T1000 (cell line): Measurements from ENCODE around the gene AP5Z1.

Experiments used
- DNase-seq: peaks from one replicate; lab custom pipeline; 2025; ENCODE audit warnings: mixed read lengths; lab: John Stamatoyannopoulos, UW

Gene AP5Z1, protein sequence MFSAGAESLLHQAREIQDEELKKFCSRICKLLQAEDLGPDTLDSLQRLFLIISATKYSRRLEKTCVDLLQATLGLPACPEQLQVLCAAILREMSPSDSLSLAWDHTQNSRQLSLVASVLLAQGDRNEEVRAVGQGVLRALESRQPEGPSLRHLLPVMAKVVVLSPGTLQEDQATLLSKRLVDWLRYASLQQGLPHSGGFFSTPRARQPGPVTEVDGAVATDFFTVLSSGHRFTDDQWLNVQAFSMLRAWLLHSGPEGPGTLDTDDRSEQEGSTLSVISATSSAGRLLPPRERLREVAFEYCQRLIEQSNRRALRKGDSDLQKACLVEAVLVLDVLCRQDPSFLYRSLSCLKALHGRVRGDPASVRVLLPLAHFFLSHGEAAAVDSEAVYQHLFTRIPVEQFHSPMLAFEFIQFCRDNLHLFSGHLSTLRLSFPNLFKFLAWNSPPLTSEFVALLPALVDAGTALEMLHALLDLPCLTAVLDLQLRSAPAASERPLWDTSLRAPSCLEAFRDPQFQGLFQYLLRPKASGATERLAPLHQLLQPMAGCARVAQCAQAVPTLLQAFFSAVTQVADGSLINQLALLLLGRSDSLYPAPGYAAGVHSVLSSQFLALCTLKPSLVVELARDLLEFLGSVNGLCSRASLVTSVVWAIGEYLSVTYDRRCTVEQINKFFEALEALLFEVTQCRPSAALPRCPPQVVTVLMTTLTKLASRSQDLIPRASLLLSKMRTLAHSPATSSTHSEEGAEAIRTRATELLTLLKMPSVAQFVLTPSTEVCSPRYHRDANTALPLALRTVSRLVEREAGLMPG

DNA sequence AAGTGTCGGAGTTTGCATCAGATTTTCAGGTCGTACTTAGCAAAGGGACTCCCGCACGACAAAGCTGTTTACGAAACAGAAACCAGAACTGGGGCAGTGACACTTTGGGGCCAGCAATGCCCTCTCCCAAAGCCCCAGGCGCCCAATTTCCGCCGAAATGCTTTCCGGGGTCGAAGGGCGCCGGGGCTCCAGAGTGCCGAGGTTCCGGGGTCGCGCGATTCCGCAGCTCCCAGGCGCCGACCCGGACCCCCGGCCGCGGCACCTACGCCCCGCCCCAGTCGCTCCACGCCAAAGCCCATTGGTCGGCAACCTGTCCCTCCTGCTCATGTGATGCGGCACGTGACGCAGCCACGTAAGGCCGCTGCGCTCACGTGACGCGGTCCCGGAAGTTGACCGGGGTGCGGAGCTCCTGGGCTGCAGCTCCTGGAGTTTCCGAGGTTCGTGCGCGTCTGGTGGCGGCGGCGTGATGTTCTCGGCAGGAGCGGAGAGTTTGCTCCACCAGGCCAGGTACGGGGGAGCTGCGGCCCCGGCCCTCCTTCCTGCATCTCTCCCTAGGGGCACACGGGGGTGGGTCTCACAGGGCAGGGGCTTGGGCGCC lies at the start of gene AP5Z1:
Gene AP5Z1 (plus strand): TSS at position 374 of the 598 bp plus-strand sequence. CDS start 93 bp downstream, at position 467.
- peak; percentile 85 for DNase-seq

DNA sequence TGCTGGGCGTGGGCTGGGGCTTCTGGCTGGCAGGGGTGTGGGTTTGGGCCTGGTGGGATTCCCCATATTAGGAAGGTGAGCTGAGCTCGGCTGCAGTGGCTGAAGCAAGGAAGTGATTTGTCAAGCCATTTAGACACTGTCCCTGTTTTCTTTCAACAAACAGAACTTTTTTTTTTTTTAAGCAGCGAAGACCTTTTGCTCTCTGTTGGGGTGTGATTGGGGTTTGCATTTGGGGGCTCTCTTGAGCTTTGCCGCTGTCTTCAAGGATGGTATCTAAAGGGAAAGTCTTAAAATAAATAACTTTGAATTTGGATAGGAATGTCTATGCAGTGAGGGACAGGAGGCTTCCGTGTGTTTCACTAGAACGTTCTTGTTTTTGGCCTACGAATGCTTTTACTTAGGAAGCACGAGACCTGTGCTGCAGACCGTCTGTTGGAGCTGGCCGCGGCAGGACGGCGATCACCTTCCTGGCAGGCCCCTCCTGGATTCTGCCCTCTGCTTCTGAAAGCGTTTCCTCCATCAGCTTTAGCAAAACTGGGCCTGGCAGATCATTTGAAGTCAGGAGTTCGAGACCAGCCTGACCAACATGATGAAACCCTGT lies 49.5 kb upstream of the AP5Z1 start:
- no peak for DNase-seq

DNA sequence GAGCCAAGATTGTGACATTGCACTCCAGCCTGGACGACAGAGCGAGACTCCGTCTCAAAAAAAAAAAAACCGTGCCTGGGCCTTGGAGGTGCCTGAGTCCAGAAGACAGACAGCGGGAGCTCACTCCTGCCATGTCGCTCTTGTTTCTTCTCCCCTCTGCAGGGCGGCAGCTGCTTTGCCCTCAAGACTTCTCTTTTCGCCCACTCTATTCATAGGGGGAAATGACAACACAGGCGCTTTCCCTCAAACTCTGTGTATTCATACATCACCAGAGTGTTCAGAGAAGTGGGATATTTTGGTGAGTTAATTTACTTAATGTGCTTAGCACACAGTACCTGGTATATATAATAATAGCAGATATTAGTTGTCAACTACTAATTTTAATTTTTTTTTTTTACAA lies 48.9 kb upstream of the AP5Z1 start:
- no peak for DNase-seq

DNA sequence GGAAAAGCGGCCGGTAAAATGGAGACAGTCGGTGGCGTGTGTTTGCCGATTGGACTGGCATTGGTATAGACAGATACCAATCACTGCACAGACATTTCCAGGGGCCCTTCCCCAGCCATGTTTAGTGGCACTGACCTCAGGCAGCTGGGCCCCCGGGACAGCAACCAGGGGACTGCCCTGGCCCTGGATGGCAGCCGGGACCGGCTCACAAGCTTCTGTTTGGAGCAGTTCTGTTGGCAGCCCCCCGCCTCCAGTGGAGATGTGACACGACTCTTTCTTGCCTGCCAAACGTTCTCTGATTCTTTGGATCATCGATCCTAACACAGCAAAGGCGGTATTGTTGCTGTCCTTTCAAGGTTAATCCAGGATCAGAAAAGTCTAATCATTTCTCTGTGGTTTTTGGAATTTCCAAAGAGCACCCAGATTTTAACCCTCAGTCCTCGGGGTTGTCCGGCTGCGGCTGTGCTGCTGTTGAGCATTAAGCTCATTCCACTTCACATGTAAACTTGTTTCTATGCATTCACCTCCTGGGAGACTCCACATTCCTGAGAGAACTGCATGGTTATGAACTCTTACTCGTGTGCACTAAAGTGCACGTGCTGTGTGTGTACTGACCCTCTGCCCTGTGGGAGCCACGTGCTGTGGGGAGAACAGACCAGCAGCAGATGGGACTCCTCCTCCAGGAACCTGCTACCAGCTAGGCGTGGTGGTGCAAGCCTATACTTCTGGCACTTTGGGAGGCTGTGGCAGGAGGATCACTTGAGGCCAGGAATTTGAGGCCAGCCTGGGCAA lies 47.3 kb upstream of the AP5Z1 start:
- DNase-seq = no peak

DNA sequence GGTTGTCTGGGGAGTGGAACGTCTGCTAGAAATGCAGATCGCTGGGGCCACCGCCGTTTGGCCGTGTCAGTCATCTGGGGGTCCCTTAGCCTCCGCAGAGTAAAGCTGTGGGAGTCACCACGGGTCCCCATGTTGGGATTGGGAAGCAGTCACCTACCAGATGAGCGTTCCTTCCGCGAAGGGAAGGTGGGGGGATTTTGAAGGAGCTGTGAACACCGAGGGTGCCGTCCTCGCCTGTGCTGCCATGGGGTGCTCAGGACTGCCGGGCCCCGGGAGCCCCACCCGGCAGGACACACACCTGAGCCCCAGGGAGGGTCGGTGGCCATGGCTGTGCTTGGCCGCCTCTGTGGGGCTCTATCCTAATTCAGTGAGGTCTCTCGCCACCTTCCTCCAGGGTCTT lies 46.2 kb upstream of the AP5Z1 start:
- no peak for DNase-seq

DNA sequence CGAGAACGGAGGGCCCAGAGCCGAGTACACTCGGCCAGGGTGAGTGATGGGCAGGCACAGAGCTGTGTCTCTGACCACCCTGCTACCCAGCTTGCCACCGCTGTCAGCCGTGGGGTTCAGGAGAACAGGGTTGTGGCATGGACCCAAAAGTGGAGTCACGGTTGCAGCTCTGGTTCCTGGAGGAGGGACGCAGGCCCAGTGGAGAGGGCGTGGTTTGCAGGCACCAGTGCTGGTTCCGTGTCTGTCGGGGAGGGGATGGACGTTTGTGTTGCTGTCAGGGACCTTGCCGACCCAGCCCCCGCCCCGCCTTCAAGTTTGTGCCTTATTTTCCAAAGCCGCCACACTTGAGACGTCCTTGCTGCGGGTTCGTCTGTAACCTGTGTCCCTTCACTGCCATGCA lies 45.1 kb upstream of the AP5Z1 start:
- DNase-seq = no peak

DNA sequence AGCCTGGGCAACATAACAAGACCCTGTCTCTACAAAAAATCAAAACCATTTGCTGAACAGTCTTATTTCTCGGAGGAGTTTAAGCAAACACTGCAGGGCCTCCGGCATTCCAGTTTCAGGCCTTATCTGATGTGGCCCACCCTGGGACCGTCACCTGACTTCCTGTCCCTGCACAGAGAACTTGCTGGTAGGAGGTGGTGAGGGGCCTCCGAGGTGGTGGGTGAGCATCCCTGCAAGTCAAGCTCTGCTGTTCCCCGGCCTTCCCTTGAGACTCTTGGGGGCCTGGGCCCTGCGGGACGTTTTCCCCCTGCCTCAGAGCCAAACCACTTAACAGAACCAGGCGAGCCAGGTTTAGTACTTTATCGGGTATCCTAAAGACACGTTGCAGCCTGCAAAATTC lies 44.5 kb upstream of the AP5Z1 start:
- DNase-seq = no peak

DNA sequence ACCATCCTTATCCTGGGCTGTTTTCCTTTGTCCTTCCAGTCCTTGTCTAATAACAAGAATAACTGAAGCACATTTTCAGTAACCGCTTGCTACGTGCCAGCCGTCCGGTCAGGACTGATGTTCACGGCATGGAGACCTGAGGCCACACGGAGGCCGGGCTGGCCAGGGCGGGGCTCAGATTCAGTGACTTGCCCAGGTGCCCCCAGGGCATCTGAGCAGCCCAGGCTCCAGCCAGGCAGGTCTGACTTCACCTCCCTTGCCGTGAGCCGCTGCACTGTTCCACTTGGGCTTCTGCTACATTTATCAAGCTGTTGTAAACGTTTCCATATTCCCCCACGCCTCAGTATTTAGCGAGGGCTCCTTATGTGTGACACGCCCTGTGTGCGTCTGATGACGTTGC lies 43.6 kb upstream of the AP5Z1 start:
- DNase-seq = no peak

DNA sequence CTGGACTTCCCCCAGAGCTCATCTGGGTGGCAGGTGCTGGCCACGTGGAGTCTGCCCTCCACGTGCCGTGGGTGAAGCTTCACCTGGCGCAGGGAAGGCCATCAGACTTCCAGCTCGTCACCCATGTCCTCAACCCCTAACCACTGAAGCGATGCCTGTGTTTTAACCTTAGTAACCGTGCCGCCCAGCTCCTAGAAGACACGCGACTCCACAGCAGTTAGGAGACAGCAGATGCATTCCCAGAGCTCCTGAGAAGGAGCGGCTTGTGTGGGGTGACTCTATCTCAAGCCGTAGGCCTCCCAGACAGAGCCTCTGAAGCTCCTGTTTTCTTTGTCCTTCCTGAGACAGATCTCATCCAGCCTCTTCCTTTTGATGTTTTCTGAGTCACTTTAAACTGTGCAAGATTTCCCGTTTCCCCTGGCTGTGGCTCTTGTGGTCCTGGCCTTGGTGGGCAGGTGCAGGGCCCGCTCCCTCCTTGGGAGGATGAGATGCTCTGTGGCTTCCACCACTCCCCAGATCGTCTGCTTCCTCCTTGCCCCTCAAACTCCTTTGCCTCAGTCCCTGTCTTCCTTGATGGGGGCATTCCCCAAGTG lies 41.4 kb upstream of the AP5Z1 start:
- DNase-seq = no peak

DNA sequence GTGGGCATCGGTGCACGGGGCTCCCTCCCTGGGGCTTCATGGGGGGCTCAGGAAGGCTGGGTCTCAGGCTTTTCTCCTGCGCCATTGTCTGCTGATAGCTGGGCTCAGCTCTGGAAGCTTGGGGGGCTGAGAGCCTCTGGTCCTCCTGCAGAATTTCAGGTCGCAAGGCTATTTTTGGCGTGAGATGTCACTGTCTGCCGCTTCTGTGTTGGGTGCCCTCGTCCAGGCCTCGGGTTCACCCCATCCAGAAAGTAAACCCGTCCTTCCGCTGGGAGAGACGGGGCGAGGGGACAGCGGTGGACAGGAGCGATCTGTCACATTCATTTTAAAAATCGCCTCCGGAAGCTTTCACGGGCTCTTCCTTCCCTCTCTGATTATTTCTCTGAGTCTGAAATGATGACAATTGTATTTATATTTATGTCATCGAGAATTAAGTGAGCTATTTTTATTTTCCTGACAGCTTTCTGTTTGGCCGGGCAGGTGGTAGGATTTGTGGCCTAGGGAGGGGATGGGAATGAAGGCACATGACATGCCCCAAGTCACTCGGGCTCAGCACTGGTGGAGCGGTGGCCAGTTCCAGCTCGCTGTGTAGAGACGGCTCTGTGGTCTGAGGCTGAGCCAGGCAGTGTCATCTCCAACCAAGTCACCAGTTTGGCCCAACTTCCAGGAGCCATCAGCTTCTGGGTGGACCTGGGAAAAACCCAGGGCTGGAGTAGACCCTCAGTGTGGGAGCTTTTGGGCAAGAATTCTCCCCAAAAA lies 40.7 kb upstream of the AP5Z1 start:
- DNase-seq = no peak

DNA sequence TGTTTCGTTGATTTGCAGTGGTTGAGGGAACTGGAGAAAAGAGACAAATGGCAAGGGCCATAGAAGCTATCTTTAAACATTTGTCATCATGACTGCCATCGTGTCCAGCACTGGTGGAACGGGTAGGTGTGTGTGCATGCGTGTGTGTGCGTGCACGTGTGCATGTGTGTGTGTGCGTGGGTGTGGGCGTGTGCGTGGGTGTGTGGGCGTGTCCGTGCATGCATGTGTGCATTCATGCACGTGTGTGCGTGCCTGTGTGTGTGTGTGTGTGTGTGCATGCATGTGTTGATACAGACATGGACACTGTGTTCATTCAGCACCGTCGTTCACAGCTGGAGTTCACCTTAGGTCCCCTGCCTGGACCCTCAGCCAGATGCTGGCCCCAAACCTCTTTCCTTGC lies 38.1 kb upstream of the AP5Z1 start:
- DNase-seq = no peak

DNA sequence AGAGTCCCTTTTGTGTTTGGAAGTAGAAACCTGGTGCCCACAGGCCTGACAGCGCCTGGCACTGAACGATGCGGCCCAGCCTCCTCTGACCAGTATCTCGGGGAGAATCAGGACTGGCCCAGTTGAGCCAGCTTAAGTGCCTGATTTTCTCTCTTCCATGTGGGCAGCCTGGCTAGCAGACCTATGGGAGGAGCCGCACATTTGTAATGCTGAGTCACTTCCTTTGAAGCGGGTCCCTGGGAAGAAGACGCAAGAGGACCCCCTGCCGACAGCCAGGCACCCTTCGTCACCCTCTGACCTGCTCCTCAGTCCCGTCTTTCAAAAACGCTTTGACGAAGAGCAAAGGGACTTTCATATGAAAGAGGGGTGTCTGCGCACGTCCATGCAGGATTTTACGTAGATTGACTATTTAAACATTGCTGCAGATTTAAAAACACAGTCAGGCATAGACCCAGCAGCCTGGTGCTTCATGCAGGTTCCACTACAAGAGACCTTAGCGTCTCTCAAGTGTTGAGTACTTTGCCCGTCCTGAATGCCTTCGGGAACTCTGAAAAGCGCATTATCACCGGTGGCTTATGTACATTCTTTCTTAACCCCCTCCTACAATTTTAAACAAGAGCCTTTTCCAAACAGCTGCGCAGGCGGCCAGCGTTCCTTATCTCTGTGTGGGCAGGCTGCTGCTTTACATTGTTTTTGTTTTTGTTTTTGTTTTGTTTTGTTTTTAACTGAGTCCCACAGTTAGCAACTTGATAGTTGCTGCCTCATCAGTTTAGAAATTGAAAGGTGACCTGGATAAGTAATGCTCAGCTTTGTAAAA lies 36.5 kb upstream of the AP5Z1 start:
- DNase-seq = peak; percentile 42

DNA sequence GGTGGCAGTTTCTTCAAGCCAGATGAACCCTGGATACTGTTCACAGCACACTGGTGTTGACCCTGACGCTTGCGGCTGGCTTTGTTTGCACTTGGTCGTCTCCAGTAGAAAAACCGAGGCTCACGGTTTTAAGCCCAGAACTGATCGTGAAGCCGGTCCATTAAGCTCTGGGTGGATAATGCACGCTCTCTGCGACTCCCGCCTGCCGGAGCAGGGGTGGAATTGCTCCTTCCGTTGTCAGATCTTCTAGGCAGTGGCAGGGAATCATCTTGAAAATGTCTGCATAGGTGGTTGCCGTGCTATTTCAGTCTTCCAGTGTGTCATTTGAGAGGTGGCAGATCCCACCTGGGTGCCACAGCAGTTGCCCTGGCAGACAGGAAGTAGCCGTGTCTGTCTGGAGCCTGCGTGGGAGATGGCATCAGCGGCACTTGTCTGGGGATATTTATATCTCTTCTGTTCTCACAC lies 35.9 kb upstream of the AP5Z1 start:
- DNase-seq = no peak

DNA sequence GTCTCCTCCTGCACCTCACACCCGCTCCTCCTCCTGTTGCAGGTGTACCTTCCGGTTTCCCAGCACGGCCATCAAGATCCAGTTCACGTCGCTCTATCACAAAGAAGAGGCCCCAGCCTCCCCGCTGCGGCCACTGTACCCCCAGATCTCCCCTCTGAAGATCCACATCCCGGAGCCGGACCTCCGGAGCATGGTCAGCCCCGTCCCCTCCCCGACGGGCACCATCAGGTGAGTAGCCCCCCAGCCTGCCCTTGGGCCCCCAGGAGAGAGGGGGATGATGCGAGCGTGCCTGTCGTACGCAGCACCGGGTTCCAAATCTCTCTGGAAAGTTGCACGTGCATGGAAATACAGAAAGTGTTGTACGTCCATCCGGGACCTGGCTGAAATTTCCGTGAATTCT lies 34.6 kb upstream of the AP5Z1 start:
- no peak for DNase-seq

DNA sequence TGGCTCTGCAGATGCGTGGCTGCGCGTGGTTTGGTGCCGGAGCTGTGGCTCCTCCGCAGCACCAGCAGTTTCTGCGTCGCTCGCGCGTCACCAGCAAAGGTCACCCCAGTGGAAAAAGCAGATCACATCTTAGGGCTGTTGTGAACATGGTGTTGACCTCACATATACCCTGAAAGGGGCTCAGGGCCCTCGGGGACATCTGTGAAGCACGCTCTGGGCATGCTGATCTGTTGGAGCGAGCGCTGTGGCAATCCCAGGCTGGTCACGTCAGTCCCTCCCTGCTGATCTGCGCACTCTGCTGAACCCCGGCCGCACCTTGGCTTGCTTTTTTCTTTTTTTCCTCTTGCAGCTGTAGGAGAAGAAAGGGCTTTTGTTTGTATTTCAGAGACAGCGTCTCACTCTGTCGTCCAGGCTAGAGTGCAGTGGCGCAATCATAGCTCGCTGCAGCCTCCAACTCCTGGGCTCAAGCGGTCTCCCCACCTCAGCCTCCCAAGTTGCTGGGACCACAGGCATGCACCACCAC lies 33.3 kb upstream of the AP5Z1 start:
- DNase-seq = no peak

DNA sequence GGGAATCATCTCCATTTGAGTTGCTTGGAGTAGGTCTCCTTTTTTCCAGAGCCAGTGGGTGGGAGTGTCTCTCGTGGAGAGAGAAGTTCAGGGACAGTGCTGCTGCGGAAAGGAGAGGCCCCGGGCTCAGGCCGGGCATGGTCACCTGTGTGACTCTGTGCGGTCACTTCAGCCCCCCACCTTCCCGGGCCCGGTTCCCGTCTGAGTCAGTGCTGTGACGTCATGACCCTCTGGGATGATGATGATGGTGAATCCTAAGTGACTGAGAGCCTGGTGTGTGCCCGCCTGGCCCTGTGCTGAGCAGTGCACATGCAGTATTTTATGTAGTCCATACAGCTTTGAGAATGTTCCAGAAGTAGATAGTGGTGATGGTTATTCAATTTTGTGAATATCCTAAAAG lies 32.6 kb upstream of the AP5Z1 start:
- no peak for DNase-seq

DNA sequence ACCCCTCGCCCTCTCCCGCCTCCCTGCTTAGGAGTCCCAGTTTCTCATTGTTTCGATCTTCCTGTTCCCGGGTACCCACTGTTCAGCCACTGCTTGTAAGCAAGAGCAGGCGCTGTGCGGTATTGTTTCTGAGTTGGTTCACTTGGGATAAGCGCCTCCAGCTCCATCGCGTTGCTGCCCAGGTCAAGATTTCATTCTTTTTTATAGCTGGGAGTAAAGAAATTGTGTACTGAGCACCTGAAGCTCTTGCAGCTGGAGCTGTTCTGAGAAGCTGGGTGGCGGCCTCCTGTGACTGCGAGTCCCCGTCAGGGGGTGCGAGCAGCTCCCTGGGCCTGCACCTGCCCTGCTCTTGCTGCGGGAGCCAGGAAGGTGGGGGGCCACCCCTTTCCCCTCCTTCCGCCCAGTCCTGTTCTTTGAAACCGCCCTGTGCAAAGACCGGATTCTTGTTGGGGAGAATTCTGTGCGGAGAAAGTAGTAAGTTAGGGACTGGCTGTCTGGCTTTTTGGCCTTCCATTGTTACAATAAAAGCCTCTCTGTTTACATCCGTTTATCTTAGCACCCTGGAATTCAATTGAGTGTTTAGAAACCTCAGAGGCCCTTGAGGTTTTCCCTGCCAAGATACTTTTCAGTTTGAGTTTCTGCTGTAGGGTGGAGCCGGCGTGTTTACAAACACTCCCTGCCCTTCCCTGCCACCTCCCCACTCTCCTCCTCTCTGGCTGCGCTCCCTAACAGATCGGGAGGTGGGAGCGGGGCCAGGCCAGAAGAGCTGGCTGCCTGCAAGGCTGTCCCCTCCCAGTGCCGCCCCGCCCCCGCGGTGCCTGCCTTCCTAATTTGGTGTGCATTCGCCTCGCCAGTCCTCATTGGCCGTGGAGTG lies 30.8 kb upstream of the AP5Z1 start:
- DNase-seq = peak; percentile 94

DNA sequence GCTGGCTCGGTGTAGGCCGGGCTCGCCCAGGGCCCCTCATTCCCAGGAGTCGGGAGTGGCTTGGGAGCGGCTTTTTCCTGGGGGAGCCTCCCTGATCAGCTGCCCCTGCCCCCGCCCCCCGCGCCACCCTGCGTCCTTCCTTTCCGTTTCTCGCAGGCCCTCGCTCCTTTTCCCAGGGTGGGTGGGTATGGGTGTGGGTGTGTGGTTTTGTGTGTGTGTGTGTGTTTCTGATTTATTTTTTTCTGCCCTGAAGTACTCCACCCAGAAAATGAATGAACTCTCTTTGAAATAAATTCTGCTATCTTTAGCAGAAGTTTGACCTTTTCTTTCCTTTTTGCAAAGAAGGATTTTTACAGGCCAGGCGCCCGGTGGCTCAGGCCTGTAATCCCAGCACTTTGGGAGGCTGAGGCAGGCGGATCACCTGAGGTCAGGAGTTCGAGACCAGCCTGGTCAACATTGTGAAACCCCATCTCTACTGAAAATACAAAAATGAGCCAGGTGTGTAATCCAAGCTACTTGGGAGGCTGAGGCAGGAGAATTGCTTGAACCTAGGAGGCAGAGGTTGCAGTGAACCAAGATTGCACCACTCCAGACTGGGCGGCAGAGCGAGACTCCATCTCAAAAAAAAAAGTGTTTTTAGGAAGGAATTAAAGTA lies 30.0 kb upstream of the AP5Z1 start:
- DNase-seq = no peak
